Neural cell (in vitro differentiated cells): ENCODE data around the gene RBM6. TPM values are rescaled to one million over a fixed set of nuclear protein-coding genes. Genes with fewer than 3 reads are reported as not detected.
"Not testable (repeated sequence)": the region's sequence is repeated elsewhere in the genome, so short reads cannot be mapped to it uniquely, and the experiment has no call there.

Source experiments
- H2AFZ ChIP-seq: fragments of 200-600, 300-800 bp; sonication (generic), shearing (Covaris generic); 2 replicates; pipeline ENCODE4 v1.6.0; 2014; ENCODE audit warnings: low read depth, mild to moderate bottlenecking, antibody characterized with exemption, low read length, moderate library complexity
- H3F3A ChIP-seq: fragments of 200-600 bp; shearing (Covaris generic); 2 replicates; pipeline ENCODE4 v1.6.1; 2016; ENCODE audit warnings: mild to moderate bottlenecking, moderate library complexity, mixed read lengths, antibody characterized with exemption, low read length; ENCODE audit not compliant: insufficient read depth, poor library complexity, severe bottlenecking
- H3K27ac ChIP-seq: fragments of 200-600, 300-800 bp; sonication (generic), shearing (Covaris generic); 2 replicates; pipeline ENCODE4 v1.5.1; 2014; ENCODE audit warnings: mild to moderate bottlenecking, low read length, moderate library complexity
- H3K27me3 ChIP-seq: fragments of 300-800, 200-600 bp; sonication (generic), shearing (Covaris generic); 2 replicates; pipeline ENCODE4 v1.6.0; 2014; ENCODE audit warnings: mild to moderate bottlenecking, low read depth, low read length, moderate library complexity; ENCODE audit not compliant: insufficient read depth
- H3K36me3 ChIP-seq: fragments of 300-800, 200-600 bp; sonication (generic), shearing (Covaris generic); 2 replicates; pipeline ENCODE4 v1.5.1; 2014; ENCODE audit warnings: mild to moderate bottlenecking, antibody characterized with exemption, low read length, moderate library complexity; ENCODE audit not compliant: insufficient read depth
- H3K4me2 ChIP-seq: fragments of 300-800, 200-600 bp; sonication (generic), shearing (Covaris generic); 2 replicates; pipeline ENCODE4 v1.6.0; 2014; ENCODE audit warnings: mild to moderate bottlenecking, low read length
- H3K4me3 ChIP-seq: fragments of 300-800, 200-600 bp; sonication (generic), shearing (Covaris generic); 2 replicates; pipeline ENCODE4 v1.5.1; 2014; ENCODE audit warnings: mild to moderate bottlenecking, low read length, moderate library complexity
- H3K79me2 ChIP-seq: fragments of 200-600 bp; shearing (Covaris generic); replicated peaks from 2 replicates; pipeline ENCODE4 v1.6.0; 2014; ENCODE audit warnings: mild to moderate bottlenecking, low read length, moderate library complexity; ENCODE audit not compliant: insufficient read depth
- H3K9ac ChIP-seq: fragments of 300-800, 200-600 bp; sonication (generic), shearing (Covaris generic); 2 replicates; pipeline ENCODE4 v1.6.1; 2016; ENCODE audit warnings: mild to moderate bottlenecking, low read length, mixed read lengths
- H3K9me2 ChIP-seq: fragments of 200-600 bp; shearing (Covaris generic); 2 replicates; pipeline ENCODE4 v1.6.1; 2016; ENCODE audit warnings: mild to moderate bottlenecking, low read length, mixed read lengths; ENCODE audit not compliant: insufficient read depth
- H3K9me3 ChIP-seq: fragments of 200-600, 300-800 bp; sonication (generic), shearing (Covaris generic); 2 replicates; pipeline ENCODE4 v1.6.1; 2016; ENCODE audit warnings: mild to moderate bottlenecking, mixed run types, low read length, moderate library complexity, mixed read lengths
- H4K20me1 ChIP-seq: fragments of 200-600 bp; shearing (Covaris generic); 2 replicates; pipeline ENCODE4 v1.6.1; 2016; ENCODE audit warnings: mild to moderate bottlenecking, mixed run types; ENCODE audit not compliant: insufficient read depth
- CTCF ChIP-seq: fragments of 450-650 bp; IDR thresholded peaks from 2 replicates; pipeline ENCODE4 v1.5.1; 2014; ENCODE audit warnings: antibody characterized with exemption, mild to moderate bottlenecking, moderate library complexity; ENCODE audit not compliant: poor library complexity, severe bottlenecking
- EP300 ChIP-seq: fragments of 450-650 bp; conservative IDR thresholded peaks from 2 replicates; pipeline ENCODE4 v1.6.1; 2014; ENCODE audit warnings: antibody characterized with exemption, mild to moderate bottlenecking, moderate library complexity; ENCODE audit not compliant: poor library complexity, severe bottlenecking
- EZH2 ChIP-seq: fragments of 200-600, 300-800 bp; shearing (Covaris generic), sonication (generic); IDR thresholded peaks from 2 replicates; pipeline ENCODE4 v1.6.1; 2014; ENCODE audit warnings: antibody characterized with exemption, low read length, borderline replicate concordance, mild to moderate bottlenecking; ENCODE audit not compliant: insufficient read depth, poor library complexity, severe bottlenecking
- MXI1 ChIP-seq: fragments of 450-650 bp; conservative IDR thresholded peaks from 2 replicates; pipeline ENCODE4 v1.6.1; 2014; ENCODE audit warnings: antibody characterized with exemption, mild to moderate bottlenecking; ENCODE audit not compliant: poor library complexity, severe bottlenecking
- POLR2AphosphoS5 ChIP-seq: IDR thresholded peaks from 2 replicates; pipeline ENCODE4 v1.6.1; 2012
- RAD21 ChIP-seq: fragments of 450-650 bp; conservative IDR thresholded peaks from 2 replicates; pipeline ENCODE4 v1.6.1; 2014; ENCODE audit warnings: antibody characterized with exemption, mild to moderate bottlenecking, moderate library complexity
- SMC3 ChIP-seq: fragments of 450-650 bp; conservative IDR thresholded peaks from 2 replicates; pipeline ENCODE4 v1.6.1; 2014; ENCODE audit warnings: antibody characterized with exemption, mild to moderate bottlenecking, moderate library complexity; ENCODE audit not compliant: poor library complexity
- TAF1 ChIP-seq: IDR thresholded peaks from 2 replicates; pipeline ENCODE4 v1.6.1; 2012; ENCODE audit warnings: low read depth
- polyA plus RNA-seq: library from polyadenylated mRNA; depleted of rRNA; stranded (reverse); fragments of >200 nt; gene quantifications from 2 replicates; pipeline ENCODE4 v1.2.3, GENCODE V29; 2014
- TF ChIP-seq, protein P1 (sequence below): IDR thresholded peaks from 2 replicates; pipeline ENCODE4 v1.6.1; 2012; ENCODE audit warnings: borderline replicate concordance

Gene RBM6
- polyA plus RNA-seq, 1 donor from 2014 or later = 177 TPM

- no peak overlapping the region for H3K4me2 ChIP-seq
Observed at GRCh38 chr3:50015918-50016317, 76.0 kb downstream of the RBM6 start.

DNA sequence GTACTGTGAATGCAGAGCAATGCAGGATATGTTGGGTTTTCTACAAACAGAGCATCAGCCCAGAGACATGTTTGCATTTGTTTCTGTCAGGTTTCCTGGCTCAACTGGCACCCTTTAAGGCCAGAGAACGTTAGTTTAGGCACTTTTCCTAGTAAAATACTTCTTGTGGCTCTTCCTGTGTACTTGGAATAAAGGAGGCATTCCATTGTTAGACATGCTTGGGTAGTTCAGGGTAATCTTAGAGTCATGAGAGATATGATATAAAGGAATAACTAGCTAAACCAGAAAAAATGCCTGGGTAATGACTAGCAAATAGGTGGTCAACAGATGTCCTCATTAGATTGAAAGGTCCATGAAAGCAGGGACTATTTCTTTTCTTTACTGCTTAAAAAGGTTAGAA is 88.4 kb downstream of the RBM6 start:
- Histone ChIP-seq H3K36me3 (no peaks in the 10 kb centered on the region), H3K27me3 (no peaks in the 10 kb centered on the region), H3K9me3 (peaks cover 3% of the 10 kb centered on the region), H3F3A (no peaks in the 10 kb centered on the region), H3K79me2 (no peaks in the 10 kb centered on the region), H4K20me1 (no peaks in the 10 kb centered on the region), H3K4me2 (no peak overlapping the region), H3K4me3 (no peak overlapping the region), H2AFZ (no peak overlapping the region), H3K9ac (no peak overlapping the region), H3K9me2 (no peaks in the 10 kb centered on the region), H3K27ac (no peak overlapping the region)
- TF ChIP-seq TAF1 (no peak), POLR2AphosphoS5 (no peak), EZH2 (no peak), CTCF (no peak), SMC3 (no peak), EP300 (no peak)
- TF ChIP-seq, protein P1, sequence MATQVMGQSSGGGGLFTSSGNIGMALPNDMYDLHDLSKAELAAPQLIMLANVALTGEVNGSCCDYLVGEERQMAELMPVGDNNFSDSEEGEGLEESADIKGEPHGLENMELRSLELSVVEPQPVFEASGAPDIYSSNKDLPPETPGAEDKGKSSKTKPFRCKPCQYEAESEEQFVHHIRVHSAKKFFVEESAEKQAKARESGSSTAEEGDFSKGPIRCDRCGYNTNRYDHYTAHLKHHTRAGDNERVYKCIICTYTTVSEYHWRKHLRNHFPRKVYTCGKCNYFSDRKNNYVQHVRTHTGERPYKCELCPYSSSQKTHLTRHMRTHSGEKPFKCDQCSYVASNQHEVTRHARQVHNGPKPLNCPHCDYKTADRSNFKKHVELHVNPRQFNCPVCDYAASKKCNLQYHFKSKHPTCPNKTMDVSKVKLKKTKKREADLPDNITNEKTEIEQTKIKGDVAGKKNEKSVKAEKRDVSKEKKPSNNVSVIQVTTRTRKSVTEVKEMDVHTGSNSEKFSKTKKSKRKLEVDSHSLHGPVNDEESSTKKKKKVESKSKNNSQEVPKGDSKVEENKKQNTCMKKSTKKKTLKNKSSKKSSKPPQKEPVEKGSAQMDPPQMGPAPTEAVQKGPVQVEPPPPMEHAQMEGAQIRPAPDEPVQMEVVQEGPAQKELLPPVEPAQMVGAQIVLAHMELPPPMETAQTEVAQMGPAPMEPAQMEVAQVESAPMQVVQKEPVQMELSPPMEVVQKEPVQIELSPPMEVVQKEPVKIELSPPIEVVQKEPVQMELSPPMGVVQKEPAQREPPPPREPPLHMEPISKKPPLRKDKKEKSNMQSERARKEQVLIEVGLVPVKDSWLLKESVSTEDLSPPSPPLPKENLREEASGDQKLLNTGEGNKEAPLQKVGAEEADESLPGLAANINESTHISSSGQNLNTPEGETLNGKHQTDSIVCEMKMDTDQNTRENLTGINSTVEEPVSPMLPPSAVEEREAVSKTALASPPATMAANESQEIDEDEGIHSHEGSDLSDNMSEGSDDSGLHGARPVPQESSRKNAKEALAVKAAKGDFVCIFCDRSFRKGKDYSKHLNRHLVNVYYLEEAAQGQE = no peak

More at GRCh38 chr3:50015918-50016317, 76.0 kb downstream of the RBM6 start:
- no peaks in the 10 kb centered on the region for H3K79me2 ChIP-seq
- no peaks in the 10 kb centered on the region for H3K27me3 ChIP-seq
- no peaks in the 10 kb centered on the region for H3K9me2 ChIP-seq
- H3K27ac ChIP-seq = no peak overlapping the region
- H3K4me3 ChIP-seq = no peak overlapping the region
- H3K36me3 ChIP-seq = no peaks in the 10 kb centered on the region
- no peak overlapping the region for H2AFZ ChIP-seq
- H3F3A ChIP-seq = no peaks in the 10 kb centered on the region
- no peaks in the 10 kb centered on the region for H3K9me3 ChIP-seq
- TF ChIP-seq MXI1 (no peak), CTCF (no peak), EP300 (no peak), POLR2AphosphoS5 (no peak), RAD21 (no peak), TAF1 (no peak), SMC3 (no peak), EZH2 (no peak)
- TF ChIP-seq, protein P1 = no peak
- H3K9ac ChIP-seq = no peak overlapping the region
- H4K20me1 ChIP-seq = no peaks in the 10 kb centered on the region

GRCh38 chr3:50031201-50031600 is 91.3 kb downstream of the RBM6 start:
- not testable (repeated sequence) for H3K79me2 ChIP-seq, H3K27me3 ChIP-seq, H3K36me3 ChIP-seq, H2AFZ ChIP-seq, H3K9ac ChIP-seq, H3K9me3 ChIP-seq, H3K9me2 ChIP-seq, H3K27ac ChIP-seq, H4K20me1 ChIP-seq, H3K4me3 ChIP-seq, H3K4me2 ChIP-seq, H3F3A ChIP-seq
